ENCODE results near the gene ZNF440.
"Not testable (repeated sequence)": the region's sequence is repeated elsewhere in the genome, so short reads cannot be mapped to it uniquely, and the experiment has no call there.

DNA sequence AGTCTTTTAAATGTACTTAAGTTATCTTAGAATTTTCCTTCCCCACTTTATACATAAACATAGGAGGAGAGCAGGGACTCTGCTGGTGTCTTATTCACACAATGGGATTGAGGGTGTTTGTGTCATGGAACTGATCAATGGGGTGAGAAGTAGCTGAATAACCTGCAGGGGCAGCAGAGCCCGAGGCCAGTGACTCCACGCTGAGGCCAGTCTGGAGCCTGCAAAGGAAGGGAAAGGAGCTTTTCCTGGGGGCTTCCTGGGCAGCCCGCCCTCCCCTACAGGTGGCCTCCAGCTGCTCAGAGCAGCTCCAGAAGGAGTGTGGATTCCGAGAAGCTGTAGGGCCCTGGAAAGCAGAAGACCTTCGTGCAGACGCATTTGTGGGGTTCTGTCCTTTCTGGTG lies 33.5 kb downstream of the ZNF440 start:
- TF ChIP-seq EZH2 (IDR thresholded peaks at IDR 0.05; ENCODE audit: low read length, missing control alignments) = not testable (repeated sequence)
- TF ChIP-seq, protein P1, sequence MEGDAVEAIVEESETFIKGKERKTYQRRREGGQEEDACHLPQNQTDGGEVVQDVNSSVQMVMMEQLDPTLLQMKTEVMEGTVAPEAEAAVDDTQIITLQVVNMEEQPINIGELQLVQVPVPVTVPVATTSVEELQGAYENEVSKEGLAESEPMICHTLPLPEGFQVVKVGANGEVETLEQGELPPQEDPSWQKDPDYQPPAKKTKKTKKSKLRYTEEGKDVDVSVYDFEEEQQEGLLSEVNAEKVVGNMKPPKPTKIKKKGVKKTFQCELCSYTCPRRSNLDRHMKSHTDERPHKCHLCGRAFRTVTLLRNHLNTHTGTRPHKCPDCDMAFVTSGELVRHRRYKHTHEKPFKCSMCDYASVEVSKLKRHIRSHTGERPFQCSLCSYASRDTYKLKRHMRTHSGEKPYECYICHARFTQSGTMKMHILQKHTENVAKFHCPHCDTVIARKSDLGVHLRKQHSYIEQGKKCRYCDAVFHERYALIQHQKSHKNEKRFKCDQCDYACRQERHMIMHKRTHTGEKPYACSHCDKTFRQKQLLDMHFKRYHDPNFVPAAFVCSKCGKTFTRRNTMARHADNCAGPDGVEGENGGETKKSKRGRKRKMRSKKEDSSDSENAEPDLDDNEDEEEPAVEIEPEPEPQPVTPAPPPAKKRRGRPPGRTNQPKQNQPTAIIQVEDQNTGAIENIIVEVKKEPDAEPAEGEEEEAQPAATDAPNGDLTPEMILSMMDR (conservative IDR thresholded peaks at IDR 0.05 in 1 of 2, IDR thresholded peaks at IDR 0.05 in 1 of 2; ENCODE audit: low read depth in 1 of 2, low read length in 2 of 2) = not testable (repeated sequence)

All from fibroblast of lung (primary cell).